GM12891 (cell line): ENCODE data around the gene MFSD6.

Experiments used
- PAX5 ChIP-seq: IDR thresholded peaks from 2 replicates; pipeline ENCODE4 v1.6.1; 2011; ENCODE audit warnings: low read length, moderate library complexity, mild to moderate bottlenecking; ENCODE audit not compliant: insufficient read depth, severe bottlenecking
- POLR2A ChIP-seq: IDR thresholded peaks from 2 replicates; pipeline ENCODE4 v1.6.1; 2011; ENCODE audit warnings: low read depth, low read length, control low read depth
- POLR2AphosphoS5 ChIP-seq: IDR thresholded peaks from 2 replicates; pipeline ENCODE4 v1.6.1; 2011; ENCODE audit warnings: low read depth, low read length, control low read depth
- POU2F2 ChIP-seq: IDR thresholded peaks from 2 replicates; pipeline ENCODE4 v1.6.1; 2011; ENCODE audit warnings: low read depth, mild to moderate bottlenecking, control low read depth, low read length, moderate library complexity
- SPI1 ChIP-seq: IDR thresholded peaks from 2 replicates; pipeline ENCODE4 v1.6.1; 2011; ENCODE audit warnings: low read depth, low read length, control low read depth
- TAF1 ChIP-seq: IDR thresholded peaks from 2 replicates; pipeline ENCODE4 v1.6.1; 2011; ENCODE audit warnings: low read depth, low read length, control low read depth

- TF ChIP-seq TAF1, result no peak
- no peak for TF ChIP-seq POLR2AphosphoS5
- no peak for TF ChIP-seq POLR2A
- no peak for TF ChIP-seq SPI1
- TF ChIP-seq PAX5, result no peak
- TF ChIP-seq POU2F2, result no peak
Observed at GRCh38 chr2:190486037-190486623, 78.0 kb downstream of the MFSD6 start.
